VCaP (cell line): ENCODE results near the gene DEPDC5.

Experiments used
- H3K27ac ChIP-seq: fragments of 450-650 bp; 2 replicates; pipeline ENCODE4 v1.5.1; 2017
- TF ChIP-seq, protein P1 (sequence below): fragments of 450-650 bp; conservative IDR thresholded peaks from 2 replicates; pipeline ENCODE4 v1.5.1; 2017; ENCODE audit warnings: mild to moderate bottlenecking, moderate library complexity

Gene DEPDC5

DNA sequence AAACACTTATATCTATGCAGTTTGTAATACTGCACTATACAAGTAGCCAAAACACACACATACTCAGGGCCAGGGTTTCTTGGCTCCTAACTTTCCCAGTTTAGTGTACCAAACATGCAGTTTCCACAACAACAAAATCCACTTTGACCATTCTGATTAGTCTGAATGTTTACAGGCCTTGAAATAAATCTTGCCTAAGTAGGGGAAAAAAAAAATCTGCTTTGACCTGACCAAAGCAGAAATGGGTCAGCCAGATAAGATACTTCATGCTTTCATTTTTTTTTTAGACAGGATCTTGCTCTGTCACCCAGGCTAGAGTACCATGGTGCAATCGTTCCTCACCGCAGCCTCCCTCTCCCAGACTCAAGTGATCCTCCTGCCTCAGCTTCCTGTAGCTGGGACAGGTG lies 14.0 kb upstream of the DEPDC5 start:
- TF ChIP-seq, protein P1, sequence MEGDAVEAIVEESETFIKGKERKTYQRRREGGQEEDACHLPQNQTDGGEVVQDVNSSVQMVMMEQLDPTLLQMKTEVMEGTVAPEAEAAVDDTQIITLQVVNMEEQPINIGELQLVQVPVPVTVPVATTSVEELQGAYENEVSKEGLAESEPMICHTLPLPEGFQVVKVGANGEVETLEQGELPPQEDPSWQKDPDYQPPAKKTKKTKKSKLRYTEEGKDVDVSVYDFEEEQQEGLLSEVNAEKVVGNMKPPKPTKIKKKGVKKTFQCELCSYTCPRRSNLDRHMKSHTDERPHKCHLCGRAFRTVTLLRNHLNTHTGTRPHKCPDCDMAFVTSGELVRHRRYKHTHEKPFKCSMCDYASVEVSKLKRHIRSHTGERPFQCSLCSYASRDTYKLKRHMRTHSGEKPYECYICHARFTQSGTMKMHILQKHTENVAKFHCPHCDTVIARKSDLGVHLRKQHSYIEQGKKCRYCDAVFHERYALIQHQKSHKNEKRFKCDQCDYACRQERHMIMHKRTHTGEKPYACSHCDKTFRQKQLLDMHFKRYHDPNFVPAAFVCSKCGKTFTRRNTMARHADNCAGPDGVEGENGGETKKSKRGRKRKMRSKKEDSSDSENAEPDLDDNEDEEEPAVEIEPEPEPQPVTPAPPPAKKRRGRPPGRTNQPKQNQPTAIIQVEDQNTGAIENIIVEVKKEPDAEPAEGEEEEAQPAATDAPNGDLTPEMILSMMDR = no peak
- peak overlapping the region; percentile 63 for H3K27ac ChIP-seq

DNA sequence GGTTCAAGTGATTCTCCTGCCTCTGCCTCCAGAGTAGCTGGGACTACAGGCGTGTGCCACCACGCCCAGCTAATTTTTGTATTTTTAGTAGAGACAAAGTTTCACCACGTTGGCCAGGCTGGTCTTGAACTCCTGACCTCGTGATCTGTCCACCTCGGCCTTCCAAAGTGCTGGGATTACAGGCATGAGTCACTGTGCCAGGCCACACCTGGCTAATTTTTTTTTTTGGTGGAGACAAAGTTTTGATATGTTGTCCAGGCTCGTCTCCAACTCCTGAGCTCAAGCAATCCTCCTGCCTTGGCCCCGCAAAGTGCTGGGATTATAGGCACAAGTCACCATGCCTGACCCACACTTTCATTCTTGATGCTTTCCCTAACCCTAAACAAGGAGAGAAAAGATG lies 13.5 kb upstream of the DEPDC5 start:
- H3K27ac ChIP-seq = peak overlapping the region; percentile 63

DNA sequence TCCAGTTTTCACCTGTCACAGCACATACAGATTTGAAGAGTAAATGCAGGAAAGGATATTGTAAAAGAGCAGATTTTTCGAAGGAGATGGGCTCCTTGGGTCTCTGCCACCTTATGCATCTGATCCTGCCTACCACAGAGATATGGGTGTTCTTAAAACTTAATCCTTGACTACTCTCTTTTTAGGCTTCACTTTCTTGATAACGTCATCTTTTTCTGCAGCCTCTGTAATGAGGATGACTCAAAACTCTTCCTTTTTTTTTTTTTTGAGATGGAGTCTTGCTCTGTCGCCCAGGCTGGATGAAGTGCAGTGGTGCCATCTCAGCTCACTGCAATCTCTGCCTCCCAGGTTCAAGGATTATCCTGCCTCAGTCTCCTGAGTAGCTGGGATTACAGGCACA lies 11.7 kb upstream of the DEPDC5 start:
- no peak overlapping the region for H3K27ac ChIP-seq
- TF ChIP-seq, protein P1 = no peak

DNA sequence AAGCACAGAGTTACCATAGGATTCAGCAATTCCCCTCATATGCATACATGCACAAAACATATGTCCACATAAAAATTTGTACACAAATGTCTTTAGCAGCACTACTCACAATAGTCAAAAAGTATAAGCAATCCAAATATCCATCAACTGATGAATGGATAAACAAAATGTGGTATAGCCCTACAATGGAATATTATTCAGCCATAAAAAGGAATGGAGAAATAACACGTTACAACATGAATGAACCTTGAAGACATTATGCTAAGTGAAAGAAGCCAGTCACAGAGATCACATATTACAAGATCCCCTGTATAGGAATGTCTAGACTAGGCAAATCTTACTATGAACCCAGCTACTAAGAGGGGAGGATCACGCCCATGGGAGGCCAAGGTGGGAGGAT lies 11.1 kb upstream of the DEPDC5 start:
- TF ChIP-seq, protein P1 = no peak

DNA sequence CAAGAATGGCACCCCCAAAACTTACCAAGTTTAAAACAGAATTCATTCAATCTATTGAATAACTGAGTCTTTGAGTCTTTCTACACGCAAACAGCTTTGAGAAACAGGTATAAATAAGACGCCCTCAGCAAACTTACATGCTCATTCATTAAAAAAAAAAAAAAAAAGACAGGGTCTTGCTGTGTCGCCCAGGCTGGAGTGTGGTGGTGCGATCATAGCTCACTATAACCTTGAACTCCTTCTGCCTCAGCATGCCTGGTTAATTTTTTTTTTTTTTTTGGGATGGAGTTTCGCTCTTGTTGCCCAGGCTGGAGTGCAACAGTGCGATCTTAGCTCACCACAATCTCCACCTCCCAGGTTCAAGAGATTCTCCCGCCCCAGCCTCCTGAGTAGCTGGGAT lies 9.9 kb upstream of the DEPDC5 start:
- no peak overlapping the region for H3K27ac ChIP-seq
- TF ChIP-seq, protein P1 = no peak

More for the DNA sequence above, 11.1 kb upstream of the DEPDC5 start:
- H3K27ac ChIP-seq = no peak overlapping the region

DNA sequence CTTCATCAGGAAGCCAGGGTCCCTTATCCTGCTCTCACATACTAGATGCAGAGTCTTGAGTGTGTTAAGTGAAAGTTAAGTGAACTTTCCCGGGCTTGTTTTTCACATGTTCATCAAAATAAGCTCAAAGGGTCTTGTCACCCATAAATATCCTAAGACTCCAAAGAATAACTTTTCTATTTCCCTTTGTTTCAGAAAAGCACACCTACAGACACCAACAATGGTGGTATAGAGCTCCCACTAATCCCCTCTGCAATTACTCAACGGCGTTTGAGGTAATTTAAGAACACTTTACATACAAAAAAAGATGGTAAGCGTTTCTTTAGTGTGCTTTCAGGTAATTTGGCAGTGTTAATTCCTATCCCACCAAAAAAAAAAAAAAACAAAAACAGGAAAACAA lies 6.4 kb upstream of the DEPDC5 start:
- H3K27ac ChIP-seq = no peak overlapping the region
- TF ChIP-seq, protein P1 = no peak

DNA sequence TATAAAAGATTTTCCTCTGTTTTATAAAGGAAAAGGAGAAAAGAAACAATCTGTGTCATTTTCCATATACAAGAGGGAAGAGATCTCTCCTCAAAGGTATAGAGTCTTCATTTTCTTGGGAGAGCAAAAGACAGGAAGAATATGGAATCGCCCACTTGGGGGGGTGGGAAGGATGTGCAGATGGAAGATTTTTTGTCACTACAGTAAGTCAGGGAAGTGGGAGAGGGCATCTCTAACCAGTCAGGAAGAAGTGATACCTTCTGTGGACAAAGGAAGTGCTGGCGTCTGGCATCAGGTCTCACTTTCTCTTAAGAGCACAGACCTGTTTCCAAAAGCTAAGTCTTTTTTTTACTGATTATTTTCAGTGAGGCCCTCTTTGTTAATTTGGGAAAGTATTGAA lies 5.3 kb upstream of the DEPDC5 start:
- TF ChIP-seq, protein P1 = no peak
- peak overlapping the region; percentile 91 for H3K27ac ChIP-seq

DNA sequence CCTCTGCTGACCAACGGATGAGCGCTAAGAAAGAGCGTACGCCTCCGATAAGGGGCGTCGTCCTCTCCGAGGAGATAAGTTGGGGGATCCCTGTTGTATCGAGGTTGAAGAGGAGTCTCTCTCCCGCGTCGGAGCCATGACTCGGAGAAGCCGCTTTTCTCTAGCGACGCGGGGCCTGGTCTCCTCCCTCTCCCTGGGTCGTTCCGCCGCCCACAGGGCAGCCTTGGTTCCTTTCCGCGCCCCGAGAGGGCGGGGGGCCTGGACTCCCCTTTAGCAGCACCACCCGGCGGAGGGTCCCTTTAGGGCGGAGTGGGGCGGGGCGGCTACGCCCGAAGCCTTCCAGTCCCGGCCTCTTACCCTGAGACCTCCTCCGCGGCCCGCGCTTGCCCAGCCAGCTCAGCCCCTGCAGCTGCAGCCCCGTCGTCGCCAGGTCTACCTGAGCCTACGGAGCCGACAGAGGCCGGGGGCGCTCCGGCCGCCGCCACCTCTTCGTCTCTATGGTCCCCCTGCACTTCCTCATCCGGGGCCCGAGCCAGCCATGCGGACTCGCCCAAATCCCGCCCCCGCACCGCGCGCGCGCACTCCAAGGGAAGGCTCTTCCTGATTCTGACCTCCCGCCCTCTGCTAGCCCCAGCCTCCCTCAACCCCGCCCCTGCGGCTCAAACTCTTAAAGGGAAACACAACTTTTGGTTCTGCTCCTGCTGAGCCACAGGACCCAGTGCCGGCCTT lies 4.0 kb upstream of the DEPDC5 start, which contains the start of gene PRR14L:
PRR14L (minus strand) TSS at position 497 of the 729 bp plus-strand sequence. CDS start 11,272 bp downstream, outside the sequence.
- H3K27ac ChIP-seq = peak within 1 kb of the TSS; percentile 91
- TF ChIP-seq, protein P1 = peak; percentile 7; the same call in 1 of the 2 replicates
